Activated effector memory CD4-positive, alpha-beta T cell treated with Interleukin-2 at 50 U/mL for 16 hours (primary cell): ENCODE results near the gene GPR132.
"Not testable (repeated sequence)": the region's sequence is repeated elsewhere in the genome, so short reads cannot be mapped to it uniquely, and the experiment has no call there.

Source experiments
- DNase-seq: peaks from one replicate; pipeline ENCODE4 v3.0.0-alpha.2; 2020

GPR132 gene

DNA sequence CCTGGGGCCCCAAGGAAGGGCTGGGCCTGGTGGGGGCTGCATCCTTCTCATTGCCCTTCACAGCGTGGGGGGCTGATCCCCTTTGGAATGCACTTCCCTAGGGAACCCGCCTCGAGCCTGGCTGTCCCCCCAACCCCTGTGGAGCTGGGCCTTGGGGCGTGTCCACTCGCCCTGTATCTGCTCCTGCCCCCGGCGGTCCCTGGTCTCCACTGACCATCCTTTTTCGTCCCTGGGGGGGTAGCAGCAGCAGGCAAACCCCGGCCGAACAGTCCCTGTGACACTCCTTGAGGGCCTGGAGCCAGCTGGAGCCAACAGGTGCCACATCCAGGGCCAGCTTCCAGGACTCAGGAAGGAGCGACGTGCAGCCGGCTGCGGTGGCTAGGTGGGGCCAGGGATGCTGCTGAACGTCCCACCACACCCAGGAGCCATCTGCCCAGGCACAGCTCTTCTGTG is 9.4 kb upstream of the GPR132 start:
- no peak for DNase-seq

DNA sequence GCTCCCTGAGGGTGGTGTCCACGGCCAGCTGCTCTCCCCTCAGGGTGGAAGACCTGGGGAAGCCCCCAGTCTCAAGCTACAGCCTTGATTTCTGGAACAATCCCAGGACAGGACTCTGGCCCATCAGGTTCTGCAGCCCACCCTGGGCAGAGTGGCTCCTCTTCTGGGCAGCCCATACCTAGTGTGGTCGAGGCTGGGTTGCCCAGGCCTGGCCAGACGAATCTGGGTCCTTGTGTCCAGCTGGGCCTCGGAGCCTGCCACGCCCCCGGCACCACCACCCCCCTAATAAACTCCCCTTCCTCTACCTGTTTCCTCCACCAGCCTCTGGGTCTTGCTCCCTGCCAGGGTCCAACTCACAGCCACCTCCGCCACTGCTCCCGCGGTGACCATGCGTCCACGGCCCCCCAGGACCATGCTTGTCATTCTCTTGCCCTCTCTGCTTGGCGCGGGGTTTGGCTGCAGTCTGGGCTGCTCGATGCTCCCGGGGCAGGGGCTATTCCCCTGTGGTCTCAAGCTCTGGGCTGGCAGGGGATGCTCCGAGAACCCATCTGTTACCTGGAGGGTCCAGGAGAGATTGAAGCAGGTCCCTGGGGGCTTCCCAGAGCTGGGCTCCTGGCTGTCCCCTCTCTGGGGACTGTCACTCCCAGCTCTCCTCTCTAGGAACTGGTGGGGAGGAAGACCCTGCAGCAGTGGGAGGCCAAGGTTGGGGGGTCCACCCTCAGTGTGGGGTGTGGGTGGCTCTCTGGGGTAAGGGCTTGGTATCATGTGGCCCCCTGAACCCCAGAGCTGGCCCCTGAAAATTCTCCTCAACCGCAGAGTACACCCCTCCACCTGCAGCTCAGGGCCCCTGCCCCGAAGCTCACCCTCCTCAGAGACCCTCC is 8.7 kb upstream of the GPR132 start:
- DNase-seq, result no peak

DNA sequence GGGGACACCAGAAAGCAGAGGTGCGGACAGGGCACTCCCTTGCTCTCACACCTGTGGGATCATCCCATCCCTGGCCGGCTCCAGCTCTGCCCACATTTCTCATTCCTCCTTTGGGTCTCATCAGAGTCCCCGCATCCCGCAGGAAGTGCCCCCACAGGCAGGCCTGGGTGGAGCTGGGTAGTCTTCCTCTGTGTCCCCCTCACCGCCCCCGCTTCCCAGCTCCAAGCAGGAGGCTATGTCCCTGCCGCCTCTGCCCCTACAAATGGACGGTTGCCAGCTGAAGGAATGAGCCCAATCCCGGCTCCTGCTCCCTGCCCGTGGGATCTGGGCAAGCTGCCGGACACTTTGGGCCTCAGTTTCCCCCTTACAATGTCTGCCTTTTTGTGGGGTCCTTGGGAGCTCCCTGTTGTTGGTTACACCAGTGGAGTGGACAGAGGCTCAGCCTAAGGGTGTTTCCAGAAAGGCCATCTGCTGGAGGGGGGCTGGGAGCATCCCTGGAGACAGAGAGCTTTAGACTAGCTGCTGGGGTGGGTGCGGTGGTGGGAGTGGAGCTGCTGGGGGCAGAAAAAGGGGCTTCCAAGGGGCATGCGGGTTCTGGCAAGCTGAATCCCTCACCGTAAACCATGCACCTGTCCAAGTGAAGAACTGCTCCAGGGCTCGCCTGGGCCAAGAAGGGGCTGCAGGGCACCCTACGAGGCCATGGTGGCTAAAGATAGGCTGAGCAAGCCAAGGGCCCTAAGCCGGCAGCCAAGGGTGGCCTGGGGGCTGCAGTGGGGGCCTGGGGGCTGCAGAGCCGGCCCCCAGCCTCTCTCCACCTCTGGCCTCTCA is 7.9 kb upstream of the GPR132 start:
- DNase-seq, result no peak

DNA sequence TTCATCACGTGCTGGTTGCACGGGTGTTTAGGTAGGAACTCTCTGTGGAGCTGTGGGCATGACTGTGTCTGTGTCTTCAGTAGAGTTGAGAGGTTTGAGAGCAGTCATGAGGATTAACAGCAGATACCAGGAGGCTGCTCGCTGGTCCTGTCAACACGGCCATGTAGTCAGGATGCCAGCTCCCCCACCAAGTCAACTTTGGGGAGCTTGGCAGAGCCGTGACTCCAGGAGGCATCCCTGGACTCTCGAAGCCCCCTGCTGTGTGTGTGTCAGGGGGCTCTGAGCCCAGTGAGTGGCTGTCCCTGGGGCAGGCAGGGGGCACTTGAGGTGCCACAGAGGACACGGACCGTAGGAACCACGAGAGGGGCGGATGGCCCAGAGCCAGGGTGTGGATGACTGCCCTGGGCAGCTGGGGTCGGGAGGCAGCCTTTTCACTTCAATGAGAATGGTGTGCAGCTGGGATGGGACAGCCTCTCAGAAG is 7.2 kb upstream of the GPR132 start:
- no peak for DNase-seq

DNA sequence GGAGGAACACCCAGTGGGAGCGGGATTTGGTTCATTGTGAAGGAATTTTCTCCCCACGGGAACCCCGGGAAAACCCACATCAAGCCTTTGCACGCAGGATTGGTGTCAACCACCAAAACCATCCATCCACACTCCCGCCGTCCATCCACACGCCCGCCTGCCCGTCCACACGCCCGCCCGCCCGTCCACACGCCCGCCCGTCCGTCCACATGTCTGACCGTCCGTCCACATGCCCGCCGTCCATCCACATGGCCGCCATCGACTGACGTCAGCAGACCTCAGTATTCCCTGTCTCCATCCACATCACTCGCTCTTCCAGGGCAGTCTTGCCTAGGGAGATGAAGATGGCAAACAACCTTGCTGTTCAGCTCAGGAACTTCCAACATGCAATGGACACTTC is 6.7 kb upstream of the GPR132 start:
- no peak for DNase-seq

DNA sequence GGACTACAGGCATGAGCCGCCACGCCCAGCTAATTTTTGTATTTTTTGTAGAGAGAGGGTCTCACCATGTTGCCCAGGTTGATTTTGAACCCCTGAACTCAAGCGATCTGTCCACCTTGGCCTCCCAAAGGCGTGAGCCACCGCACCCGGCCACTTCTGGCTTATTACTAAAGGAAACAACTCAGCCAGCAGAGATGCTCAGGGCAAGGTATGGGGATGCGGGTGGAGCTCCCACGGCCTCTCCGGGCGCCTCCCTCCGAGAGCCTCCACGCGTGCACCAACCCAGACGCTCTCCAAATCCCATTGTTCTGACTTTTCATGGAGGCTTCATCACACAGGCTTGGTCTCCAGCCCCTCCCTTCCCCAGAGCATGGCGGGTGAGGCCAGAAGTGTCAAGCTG is 6.1 kb upstream of the GPR132 start:
- no peak for DNase-seq

DNA sequence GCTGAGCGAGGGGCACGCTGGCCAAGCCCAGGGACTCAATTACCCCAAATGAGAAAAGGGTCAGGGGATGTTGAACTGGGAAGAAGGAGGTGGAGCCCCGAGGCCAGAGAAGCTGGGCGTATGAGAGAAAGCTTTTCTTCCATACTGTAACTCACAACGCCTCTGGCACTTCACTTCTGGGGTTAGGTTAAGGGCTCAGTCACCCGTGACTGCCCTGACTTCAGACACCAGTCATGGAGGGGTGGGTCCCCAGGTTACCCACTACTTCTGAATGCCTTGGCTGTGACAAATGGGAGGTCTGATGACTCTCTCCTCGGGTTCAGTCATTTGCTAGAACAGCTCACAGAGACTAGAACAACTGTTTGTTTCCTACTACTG is 5.5 kb upstream of the GPR132 start:
- no peak for DNase-seq

DNA sequence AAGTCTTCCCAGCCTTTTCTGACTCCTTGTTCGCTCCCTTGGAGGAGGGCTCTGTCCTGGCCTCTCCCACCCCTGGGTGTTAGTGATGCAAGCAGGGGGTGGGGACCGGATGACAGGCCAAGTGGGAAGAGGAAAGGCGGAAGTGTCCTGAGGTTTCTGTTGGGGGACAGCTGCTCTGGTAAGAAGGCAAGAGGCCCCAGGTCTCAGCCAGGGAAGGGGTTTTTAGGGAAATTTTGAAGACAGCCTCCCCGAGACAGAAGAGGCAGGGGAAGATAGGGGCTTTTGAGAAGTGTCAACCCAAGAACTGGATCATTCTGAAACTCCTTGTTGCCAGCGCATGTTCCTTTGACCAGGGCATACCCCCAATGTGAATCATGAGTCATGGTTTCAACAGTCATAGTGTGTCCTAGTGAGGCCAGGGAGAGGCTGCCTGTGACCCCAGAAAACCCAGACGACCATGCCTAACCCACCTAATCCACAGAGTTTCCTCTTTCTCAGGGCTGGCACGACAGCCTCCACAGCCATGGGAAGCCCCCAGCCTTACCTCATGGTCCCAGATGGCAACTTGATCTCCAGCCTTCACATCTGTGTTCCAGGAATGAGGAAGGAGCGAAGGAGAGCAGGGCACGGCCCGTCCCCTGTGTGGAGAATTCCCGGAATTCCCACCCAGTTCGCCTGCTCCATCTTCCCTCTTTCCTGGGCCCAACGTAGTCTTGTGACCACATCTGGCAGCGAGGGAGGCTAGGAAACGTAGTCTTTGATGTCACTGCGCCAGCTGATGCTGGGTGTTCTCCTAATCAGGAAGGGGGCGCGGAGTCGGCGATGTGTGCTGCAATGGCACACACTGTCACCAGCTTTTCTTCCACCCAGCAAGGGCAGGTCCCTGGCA is 4.9 kb upstream of the GPR132 start:
- DNase-seq, result no peak

DNA sequence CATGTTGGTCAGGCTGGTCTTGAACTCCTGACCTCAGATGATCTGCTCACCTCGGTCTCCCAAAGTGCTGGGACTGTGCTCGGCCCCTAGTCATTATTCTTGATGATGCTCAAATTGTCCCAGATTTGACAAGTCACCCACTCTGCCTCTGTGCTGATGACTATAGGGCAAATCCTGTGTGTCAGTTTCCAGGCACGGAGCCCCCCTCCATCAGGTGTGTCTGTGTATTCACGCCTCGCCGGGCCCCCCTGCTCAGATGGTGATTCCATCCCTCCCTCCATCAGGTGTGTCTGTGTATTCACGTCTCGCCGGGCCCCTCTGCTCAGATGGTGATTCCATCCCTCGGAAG is 4.3 kb upstream of the GPR132 start:
- DNase-seq, result no peak

DNA sequence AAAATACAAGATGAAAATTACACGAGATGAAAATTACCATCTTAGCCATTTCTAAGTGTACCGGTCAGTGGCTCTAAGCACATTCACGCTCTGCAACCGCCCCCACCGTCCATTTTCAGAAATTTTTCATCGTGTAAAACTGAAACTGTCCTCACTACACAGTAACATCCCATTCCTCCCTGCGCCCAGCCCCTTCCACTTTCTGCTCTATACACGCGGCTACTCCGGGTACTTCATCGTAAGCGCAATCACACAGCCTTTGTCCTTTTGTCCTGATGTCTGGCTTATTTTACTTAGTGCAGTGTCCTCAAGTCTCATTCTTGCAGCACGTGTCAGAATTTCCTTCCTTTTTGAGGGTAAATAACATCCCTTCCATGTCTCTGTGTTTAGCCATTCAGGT is 3.6 kb upstream of the GPR132 start:
- DNase-seq, result no peak

DNA sequence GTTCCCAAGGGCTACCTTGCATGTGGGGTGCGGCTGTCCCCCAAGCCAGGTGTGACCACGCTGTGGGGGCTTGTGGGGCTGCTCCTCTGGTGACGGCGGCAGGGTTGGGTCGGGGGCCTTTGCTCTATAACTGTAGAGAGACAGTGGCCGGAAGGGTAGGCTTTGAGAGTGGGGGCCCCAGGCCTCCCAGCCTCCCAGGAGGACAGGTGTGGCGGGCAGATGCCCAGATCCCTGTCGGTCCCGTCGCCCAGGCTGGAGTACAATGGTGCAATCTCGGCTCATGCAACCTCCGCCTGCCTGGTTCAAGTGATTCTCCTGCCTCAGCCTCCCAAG is 2.7 kb upstream of the GPR132 start:
- no peak for DNase-seq

DNA sequence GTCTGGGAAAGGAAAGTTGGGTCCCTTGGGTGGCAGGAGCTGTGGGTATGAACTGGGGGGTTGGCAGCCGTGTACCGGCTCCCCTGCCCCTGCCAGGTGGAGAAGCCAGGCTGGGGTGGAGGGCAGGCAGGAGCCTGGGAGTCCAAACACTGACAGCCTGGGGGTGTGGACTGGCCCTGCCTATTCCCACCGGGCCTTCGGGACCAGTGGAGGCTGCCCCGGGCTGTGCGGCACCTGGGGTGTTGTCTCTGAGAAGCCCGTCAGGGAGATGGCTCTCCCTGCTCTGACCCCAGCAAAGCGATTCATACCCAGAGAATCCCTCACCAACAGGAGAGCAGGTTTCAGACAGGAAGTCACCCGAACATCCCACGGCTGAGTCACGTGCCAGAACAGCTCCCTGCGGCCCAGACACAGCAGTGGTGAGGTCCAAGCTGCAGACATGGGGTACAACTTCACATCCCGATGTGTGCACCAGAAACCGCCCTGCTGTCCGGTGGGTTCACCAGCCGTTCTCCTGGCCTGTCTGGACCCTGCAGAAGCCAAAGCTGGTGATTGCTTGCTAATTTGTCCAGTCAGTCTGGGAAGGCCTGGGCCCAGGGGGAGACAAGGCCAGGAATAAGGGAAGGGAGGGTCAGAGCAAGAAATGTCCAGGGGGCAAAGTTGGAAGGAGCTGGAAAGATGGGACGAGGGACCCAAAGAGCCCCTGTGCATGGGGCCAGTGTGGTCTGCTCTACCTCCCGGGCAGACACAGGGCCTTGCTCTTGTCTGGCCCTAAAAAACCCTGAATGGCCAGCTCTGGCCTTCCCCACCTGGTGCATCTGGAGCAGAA is 2.1 kb upstream of the GPR132 start:
- DNase-seq, result peak; percentile 37

DNA sequence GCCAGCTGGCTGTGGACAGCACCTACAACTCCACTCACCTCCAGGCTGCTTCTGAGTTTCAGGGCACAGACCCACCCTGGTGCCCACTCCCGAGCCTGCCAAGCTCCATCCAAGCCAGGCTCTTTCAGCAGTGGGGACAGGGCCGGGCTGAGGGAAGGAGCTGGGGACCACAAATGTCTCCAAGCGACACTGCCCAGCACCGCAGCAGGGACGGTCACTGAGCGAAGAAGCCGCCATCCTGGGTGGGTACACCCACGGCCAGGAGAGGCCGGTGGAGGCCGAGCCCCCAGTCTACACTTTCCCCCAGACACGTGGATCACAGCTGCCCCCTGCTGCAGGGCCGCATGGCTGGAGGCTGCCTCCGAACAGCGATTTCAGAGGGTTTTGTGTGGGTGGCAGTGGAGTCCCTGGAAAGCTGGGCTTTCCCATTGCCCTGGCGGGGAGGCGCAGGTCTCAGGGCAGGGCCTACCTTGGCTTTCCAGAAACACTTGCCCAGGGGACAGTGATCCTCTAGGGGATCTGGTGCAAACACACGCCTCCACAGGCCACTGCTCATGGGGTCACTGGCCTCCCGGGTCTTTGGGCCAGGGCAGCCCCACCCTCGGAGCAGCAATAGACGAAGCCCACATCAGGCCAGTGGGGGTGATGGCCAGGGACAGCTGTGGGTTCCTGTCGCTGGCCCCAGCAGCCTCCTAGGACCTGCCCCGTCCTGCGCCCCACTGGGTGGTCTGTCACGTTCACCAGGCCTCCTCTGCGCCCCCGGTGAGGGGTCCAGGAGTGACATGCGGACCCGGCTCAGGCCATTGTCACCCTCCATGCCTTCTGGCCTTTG is 1.2 kb upstream of the GPR132 start:
- no peak for DNase-seq

DNA sequence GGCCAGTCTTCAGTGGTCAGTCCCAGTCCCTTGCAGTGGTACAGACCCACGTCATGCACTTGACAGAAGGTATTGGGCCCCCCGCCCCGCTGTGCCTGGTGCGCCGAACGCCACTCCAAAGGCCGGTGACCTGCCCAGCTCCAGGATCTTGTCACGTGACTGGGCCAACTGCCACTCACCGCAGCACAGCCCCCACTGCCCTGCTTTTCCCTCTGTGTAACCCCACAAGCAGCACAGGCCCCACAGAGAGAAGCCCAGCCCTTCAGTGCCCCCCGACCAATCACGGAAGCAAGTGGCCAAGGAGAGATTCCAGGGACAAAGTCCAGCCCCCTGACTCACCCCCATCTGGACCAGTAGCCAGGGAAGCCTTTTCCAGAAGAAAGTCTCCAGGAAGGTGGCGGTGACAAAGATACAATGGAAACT is 498 bp downstream of the GPR132 start:
- DNase-seq, result no peak

DNA sequence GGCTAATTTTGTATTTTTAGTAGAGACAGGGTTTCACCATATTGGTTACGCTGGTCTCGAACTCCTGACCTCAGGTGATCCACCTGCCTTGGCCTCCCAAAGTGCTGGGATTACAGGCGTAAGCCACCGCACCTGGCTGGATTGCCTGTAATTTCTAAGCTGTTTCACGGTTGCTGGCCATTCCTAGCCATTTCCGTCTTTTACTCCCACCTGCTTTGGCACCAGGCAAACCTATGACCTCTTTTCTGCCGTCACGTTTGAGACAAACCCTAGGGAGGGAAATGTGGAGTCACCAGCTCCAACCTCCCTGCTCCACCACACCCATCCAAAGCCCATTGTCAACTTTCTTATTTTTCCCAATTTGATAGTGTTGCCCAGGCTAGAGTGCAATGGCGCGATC is 1.2 kb downstream of the GPR132 start:
- DNase-seq, result no peak

DNA sequence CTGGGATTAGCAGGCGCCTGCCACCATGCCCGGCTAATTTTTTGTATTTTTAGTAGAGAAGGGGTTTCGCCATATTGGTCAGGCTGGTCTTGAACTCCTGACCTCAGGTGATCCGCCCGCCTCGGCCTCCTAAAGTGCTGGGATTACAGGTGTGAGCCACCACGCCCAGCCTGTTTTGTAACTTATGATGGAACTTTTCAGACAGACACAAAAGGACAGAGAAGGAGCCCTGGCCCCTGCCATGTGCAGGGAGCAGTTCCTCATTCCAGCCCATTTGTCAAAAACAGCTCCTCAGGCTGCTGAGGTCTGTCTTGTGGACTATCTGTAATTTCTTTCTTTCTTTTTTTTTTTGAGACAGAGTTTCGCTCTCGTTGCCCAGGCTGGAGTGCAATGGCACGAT is 1.7 kb downstream of the GPR132 start:
- not testable (repeated sequence) for DNase-seq

DNA sequence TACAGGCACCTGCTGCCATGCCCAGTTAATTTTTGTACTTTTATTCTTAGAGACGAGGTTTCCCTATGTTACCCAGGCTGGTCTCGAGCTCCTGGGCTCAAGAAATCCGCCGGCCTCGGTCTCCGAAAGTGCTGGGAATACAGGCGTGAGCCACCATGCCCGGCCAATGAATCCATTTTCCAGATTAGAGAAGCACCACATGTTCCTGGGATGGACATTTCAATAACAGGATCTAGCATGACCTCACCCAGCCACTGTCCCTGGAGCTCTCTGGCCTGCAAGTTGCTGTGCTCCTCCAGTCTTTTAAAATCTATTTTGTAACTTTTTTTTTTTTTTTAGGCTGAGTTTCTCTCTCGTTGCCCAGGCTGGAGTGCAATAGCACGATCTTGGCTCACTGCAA is 2.2 kb downstream of the GPR132 start:
- DNase-seq, result no peak

DNA sequence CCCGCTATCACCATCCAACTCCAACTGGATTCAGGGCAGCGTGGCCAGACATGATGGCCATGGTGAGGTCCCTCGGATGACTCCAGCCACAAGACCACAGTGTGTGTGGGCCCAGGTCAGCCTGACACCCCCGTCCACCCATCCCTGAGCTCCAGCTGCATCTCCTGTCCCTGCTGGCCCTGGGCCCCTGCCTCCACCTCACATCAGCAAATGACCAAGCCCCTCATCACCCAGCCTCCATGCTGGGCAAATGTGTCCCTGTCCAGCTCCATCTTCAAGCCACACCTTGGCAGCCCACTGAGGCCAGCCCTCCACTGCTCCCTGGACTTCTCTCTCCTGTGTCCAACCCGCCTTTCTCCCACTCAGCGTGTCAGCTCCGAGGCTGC is 3.2 kb downstream of the GPR132 start:
- no peak for DNase-seq

DNA sequence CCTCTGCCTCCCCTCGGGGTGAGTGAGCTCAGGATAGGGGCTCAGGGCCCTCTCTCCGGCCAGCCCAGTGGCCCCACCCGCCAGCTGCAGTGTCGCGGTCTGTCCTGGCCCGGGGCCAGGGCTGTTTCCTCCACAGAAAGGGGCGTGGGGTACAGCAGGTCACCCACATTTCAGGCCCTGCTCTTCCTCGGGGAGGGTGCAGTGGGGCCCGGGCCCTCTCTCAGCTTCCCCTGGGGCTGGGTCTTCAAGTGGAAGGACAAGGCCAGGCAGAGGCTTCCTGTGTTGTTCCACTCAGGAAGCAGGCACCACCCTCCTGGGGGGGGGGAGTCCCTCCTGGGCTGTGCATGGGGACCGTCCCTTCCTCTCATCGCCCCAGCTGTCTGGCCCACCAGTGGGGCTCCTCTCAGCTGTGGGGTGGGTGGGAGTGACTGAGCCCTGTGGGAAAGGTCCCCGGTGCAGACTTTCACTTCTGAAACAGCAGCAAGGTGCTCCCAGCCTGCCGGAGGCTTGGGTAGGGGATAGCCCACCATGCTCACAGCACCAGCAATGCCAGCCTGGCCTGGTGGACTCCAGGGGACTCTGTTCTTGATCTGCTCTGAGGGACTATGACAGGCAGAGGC is 3.7 kb downstream of the GPR132 start:
- DNase-seq, result peak; percentile 35

DNA sequence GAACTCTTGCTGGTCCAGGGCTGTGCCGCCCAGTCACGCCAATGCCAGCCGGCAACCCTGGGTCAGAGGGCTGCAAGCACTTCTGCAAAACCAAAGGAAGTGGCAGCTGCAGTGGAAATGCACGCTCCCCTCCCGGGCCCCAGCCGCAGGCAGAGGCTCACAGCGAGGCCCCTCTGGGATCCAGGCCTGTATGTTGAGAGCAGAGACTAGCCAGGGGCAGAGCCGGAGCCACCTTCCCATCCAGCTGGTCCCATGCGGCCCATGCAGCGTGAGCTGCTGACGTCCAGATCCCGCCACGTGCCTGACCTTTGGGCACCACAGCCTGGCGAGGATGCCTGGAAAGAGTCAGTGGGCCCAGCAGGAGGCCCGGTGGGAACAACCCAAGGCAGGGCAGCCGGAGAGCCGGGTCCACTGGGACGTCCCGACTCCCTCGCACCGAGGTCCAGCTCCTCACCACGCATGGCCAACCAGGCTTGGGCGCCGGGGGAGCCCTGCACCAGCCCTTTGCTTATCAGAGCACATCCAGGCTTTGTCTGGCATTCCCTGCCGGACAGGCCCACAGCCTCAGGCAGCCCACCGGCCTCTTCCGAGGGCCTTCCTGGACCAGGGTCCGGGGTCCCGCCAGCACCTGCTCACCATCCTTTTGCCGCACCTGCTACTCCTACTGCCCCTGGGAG is 4.3 kb downstream of the GPR132 start:
- DNase-seq, result peak; percentile 37
